DND-41 (cell line): ENCODE results near the gene MECP2.

ENCODE experiments used
- CTCF ChIP-seq: IDR thresholded peaks from 2 replicates; pipeline ENCODE4 v1.5.1; 2012; ENCODE audit warnings: borderline replicate concordance, low read length, moderate library complexity, mild to moderate bottlenecking; ENCODE audit not compliant: poor library complexity, severe bottlenecking; ENCODE audit errors: extremely low read depth
- EZH2 ChIP-seq: IDR thresholded peaks from 3 replicates; pipeline ENCODE4 v1.6.1; 2012; ENCODE audit warnings: borderline replicate concordance, low read depth, mild to moderate bottlenecking, moderate library complexity, low read length, inconsistent platforms; ENCODE audit not compliant: severe bottlenecking

GRCh38 chrX:153999359-154000037 lies 98.0 kb downstream of the MECP2 start:
- TF ChIP-seq CTCF = no peak
- TF ChIP-seq EZH2 = no peak
